Superior temporal gyrus (tissue), 1 donor: ENCODE measurements around the gene BMP4.

Experiments
- DNase-seq: peaks from one replicate; pipeline ENCODE4 v3.0.0-alpha.2; 2016; ENCODE audit errors: extremely low spot score

The BMP4 gene

DNA sequence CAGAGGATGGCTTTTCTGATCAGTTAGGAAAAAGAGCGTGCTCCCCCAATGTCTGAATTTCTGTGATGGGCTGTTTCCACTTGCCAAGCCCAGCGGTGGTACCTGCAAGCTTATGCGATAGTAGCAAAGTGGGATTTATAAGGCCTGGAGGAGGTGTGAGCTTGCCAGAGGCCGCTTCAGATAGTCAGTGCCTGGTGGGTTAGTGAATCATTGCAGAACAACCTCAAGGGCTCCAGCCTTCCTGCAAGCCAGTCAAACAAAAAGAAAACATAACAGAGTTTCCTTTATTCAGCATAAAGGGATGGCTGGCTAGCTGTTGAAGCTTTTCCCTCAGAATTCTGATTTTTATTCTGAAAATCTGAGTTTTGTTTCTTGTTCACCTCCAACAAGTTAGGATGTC is 7.6 kb upstream of the BMP4 start:
- no peak for DNase-seq

DNA sequence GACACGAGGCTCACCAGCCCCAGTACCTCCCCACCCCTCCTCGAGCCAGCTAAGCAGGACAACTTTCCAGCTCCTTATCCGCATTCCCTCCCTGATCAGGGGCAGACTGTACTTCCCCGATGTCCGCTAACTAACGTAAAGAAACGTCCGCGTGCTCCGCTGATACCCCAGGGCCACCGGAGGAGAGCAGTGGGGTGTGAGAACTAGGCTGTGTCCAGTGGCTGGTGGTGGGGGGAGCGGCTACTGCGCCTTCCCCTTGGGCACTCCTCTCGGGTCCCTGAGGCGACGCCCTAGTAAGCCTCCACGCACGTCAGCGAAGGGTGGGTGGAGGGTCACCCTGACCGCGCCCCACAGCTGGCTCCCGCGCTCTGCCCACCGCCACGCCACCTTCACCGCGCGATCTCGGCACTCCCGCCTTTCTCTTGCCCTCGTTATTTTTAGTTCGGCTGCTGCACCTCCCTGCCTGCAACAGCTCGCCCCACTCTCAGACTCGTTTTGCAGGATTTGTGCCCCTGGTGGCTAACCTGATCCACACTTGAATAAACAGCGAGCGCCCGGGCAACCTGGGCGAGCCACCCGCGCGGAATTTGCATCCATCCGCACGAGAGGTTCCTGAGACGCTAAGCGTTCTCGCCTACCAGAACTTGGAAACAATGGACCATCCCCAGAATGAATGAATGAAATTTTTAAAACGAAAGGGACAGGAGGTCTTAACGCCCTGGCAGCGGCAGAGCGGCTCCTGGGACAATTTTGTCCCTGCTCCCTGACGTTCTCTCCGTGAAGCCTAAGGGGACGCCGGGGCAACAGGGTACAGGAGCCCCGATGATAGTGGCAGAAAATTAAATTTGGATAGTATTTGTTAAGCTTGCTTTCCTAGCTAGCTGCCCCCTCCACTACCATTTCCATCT is 6.9 kb upstream of the BMP4 start:
- no peak for DNase-seq

DNA sequence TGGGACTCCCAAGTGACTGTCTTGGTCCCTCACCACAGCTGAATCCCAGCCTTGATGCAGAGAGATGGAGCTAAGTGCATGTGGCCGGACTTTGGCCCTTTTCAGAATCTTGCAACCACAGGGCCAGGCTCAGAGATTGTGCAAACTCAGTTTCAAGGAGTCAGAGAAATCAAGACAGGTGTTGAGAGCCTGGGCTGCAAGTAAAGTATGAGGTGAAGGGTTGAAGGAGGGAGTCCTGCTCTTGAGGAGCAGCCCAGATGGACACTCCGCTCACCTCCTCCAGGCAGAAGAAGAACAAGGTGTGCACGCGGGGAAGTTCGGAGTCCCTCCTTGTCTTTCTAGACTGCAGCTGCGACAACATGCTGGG is 6.3 kb upstream of the BMP4 start:
- DNase-seq: no peak

DNA sequence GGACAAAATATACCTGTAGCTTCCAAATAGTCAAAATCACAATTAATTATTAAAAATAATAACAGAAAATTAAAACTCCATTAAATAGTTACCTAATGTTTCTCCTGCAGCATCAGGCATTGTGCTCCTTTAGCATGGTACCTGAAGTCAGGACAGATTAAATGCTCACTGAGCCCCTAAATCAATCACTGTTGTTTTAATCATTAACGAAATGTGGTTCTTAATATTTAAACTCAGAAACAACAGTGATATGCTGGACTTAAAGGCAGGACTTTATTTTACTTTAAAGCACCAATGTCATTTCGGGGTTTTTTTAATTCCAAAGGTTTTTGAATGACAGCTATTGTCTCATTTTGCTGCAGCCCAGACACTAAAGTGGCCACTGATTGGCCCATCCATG is 2.0 kb upstream of the BMP4 start:
- no peak for DNase-seq

DNA sequence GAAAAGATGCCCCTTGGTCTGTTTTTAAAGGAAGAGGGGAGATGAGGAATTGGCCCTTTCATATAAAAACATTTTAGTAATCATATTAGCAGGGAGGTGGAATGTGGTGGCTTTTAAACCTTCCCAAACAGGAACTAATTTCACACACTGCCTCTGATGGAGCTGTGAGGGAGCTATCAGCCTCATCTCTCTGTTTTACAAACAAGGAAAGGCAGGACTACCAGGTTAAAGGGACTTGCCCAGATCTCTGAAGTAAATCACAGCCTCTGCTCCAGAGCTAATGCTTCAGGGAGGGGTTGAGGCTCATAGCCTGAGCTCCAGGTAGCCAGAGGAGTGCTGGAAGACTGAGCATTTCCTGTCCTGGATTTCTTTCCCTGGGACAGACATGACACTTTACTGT is 1.1 kb upstream of the BMP4 start:
- no peak for DNase-seq

DNA sequence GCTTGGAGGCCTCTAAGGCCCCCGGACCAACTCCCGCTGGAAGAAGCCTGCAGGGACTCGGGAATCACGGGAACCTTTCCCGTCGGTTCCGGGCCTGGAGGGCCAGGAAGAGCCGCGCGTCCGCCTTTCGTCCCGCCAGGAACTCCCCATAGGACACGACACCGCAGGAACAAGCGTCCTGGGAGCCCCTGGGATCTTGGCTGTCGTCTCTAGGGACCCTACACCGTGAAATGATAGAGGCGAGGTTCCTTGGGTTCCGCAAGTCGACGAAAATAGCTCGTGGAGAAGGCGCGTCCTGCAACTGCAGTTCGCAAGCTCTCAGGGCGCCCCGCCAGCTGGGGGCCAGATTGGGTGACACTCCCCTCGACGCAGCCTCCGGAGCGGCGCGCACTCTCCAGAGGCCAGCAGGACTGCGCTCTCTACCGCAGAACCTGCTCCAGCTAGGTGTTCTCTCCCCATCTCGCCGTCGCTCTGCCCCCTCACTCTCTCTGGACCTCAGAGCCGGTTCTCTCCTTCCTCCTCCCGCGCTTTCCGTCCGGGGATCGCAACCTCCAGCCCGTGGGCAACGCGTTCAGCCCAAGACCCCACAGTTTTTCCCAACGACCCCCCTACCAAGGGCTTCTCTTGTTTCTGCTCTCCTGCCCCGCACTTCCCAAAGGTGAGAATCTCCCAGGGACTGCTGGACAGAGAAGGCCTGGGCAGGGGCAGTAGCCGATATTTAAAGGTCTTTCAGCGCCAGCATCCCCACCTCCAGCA is 776 bp downstream of the BMP4 start:
- no peak for DNase-seq

DNA sequence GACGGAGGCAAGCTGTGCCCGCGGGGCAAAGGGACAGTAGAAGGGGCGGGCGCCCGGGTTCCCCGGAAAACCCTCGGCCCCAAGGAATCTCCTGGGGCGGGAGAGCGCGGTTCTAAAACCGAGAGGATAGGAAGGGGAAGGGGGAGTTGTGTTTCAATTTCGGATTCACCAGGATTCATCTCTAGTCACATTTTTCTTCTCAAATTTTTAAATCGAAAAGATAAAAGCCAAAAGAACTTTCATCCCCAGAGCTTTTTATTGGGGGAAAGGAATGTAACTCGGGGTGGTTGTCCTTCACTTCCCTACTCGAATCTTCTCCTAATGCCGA is 1.4 kb downstream of the BMP4 start:
- DNase-seq: no peak

DNA sequence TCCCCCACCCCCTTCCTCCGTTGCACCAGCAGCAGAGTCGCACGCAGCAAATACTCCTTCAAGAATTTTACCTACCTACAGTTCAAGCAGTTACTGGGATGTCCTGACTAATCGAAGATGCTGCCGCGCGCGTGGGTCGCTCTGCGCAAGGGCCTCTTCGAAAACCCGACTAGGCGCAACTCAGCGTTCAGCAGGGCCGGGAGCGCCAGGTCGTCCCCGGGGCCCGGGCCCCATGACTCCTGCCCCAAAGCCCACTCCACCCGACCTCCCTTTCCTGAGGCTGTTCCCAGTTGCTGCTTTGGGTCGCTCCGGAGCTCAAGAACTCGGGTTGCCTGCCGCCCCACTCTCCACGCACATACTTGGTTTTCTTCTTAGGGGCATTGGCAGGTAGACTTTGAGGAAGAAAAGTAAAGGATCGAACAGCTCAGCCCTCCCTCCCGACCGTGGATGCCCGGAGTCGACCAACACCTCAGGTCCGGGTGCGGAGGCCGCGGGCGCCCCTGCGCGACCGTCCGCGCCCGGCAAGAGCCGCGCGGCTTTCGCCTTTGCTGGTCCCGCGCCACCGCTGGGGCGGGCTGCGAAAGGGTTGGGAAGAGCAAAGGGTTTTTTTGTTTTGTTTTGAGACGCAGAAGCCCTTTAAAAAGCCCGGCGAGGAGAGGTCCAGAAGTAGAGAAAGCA is 1.9 kb downstream of the BMP4 start:
- no peak for DNase-seq

DNA sequence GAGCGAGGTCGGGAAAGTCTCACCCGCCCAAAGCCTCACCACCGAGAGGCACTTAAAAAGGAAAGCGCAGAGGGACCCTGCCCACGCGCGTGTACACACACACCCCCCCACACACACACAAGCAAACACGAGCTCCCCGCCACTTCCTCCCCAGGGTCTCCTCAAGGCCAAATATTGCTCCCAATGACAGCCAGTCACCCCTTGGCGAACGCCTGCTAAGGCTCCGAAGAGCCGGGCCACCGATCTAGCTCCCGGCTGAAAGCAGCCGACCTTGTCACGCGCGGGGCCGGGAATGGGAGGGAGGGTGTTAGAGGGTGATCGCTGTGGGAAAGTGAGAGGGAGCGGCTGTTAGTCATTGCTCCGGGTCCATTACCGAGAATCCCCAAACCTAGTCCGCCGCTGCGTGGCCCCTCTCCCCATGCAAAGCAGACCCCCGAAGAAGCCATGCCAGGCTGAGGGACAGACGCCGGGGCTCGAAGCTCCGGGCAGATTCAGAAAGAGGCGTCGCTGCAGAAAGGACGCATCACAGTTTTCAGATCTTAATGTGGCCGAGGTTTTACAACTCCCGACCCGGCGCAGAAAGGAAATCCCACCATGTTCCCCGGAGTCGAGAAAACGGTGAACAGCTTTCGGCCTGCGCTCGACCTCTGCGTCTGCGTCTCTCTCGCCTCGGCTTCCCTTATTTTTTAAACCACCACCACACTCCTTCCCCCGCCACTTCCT is 2.6 kb downstream of the BMP4 start:
- DNase-seq: no peak

DNA sequence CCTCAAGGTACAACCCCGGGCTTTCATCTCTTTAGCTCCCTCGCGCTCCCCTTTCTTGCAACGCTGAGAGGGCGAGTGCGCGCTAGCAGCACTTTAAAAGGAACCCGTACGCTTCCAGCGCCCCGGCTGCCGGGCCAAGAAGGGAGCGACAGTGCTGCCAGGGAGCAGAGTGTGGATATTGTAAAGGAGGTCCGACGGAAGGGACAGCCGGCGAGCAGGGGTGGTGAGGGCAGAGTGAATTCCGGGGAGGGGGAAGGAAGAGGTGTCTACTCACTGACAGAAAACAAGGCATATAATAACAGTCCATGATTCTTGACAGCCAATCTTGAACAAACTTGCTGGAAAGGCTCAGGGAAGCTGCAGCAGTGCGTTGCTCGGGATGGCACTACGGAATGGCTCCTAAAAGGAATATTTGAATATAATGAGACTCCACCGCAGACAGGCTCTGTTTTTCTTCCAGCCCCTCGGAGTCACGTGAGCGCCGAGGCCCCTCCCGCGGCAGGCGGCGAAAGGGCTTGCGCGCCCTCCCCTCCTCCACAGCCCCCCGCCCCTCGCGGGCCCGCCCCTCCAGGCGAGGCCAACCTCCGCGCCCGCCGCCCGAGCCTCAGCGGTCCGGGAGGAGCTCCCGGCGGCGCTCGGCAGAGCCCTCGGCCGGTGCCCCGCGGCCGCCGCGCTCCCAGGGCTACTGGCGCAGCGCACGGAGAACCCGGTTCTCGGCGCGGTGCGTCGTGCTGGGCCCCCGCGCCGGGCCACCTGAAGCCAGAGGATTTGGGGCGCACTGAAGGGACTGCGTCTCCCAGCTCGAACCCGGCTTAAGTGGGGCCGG is 3.4 kb downstream of the BMP4 start:
- DNase-seq: peak; percentile 63

DNA sequence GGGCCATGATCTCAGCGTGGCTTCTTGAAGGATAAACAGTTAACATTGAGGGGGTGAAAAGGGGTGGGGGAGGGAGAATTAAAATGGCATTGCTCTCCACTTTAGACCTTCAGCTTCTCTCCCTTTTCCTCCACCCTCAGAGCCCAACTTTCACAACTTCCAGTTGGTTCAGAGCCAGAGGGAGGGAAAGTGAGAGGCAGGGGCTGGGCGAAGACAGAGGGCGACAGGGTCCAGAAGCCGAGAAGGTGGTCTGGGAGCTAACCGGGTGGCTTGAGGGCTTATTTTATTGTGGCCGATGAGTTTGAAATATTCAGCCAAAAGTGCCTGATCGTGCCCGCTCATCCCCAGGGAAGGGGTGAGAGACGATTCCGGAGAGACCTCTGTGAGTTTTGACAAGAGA is 4.1 kb downstream of the BMP4 start:
- no peak for DNase-seq

DNA sequence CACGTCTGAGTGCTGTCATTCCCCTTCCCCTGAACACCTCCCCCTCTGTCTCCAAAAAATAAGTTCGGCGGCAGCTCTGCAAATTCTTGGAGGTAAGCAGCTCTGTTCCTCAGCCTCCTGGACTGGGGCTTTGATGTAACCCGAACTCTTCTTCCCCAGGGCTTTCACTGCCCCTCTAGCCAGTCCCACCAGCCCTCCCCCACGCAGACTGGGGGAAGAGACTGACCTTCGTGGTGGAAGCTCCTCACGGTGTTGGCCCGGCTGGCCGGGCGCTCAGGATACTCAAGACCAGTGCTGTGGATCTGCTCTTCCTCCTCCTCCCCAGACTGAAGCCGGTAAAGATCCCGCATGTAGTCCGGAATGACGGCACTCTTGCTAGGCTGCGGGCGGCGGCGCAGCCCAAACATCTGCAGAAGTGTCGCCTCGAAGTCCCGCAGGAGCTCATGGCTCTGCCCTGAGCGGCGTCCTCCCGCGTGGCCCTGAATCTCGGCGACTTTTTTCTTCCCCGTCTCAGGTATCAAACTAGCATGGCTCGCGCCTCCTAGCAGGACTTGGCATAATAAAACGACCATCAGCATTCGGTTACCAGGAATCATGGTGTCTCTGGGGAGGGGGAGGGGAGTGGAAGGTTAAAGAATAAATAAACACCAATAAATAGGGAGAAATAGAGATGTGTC is 4.9 kb downstream of the BMP4 start:
- DNase-seq: no peak

DNA sequence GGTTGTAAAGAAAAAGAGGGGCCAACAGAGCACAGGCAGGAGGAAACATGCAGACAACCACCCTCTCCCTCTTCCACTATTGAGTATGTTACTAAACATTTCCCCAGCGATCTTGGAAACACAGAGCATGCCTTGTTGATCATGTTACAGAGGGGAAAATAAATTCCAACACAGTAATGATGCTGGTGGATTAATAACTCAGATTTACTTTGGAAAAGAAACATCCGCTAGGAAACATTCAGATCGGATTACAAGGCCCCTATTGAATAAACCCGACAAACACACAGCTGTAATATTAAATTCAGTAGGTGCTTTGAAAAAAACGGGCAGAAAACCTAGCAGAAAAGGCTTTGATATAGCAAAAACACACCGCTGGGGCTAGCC is 5.4 kb downstream of the BMP4 start:
- DNase-seq: no peak

DNA sequence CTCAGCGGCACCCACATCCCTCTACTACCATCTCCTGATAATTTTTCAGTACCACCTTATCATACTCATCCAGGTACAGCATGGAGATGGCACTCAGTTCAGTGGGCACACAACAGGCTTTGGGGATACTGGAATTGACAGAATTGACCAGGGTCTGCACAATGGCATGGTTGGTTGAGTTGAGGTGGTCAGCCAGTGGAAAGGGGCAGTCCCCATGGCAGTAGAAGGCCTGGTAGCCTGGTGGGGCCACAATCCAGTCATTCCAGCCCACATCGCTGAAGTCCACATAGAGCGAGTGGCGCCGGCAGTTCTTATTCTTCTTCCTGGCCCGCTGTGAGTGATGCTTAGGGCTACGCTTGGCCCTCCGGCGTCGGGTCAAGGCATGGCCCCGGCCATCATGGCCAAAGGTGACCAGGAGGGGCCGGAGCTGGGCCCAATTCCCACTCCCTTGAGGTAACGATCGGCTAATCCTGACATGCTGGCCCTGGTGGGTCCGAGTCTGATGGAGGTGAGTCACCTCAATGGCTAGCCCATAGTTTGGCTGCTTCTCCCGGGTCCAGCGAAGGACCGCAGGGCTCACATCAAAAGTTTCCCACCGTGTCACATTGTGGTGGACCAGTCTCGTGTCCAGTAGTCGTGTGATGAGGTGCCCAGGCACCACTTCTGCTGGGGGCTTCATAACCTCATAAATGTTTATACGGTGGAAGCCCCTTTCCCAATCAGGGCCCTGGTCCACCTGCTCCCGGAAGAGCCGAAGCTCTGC is 6.4 kb downstream of the BMP4 start:
- no peak for DNase-seq

DNA sequence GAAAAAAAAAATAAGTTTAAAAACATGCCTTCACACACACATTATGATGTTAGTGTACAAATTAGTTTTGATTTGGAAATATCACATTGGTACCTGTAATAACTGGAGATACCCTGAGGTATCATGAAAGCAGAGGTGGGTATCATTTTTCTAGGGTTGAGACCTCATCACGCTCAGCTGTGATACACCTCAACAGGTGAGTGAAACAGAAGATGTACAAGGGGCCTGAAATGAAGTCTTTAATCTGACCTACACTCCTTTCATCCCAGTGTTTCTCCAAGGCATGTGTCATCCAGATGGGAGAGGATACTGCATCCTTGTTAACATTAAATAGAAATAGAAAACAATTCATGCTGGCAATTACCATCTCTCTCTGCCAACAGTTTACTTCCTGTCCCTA is 7.4 kb downstream of the BMP4 start:
- no peak for DNase-seq

DNA sequence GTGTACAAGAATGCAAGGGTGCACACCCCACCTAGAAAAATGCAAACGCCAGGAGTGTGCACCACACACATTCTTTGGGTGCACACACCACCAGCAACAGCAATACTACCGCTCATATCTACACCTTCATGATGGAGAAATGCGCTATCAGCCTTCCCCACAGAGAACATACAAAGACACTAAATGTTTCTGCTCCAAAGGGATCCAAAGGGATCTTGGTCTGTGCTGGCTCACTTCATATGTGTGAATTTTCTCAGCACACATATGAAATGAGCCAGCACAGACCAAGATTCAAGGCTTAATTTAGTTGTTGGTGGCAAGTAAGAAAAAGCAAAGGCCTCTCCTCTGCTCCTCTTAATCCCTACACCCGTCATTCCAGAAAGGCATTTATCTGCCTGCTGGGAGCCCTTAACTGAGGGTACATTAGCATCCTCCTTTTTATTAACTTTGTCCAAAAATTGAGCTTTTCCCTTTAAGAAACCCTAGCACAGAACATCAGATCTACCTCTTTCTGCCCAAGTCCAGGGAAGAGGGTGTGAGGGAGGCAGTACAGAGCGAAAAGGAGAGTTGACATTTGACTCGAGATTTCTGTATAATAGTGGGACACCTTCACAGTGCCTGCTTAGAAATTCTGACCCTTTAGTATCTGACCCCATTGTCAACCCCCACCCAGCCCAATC is 8.3 kb downstream of the BMP4 start:
- no peak for DNase-seq

DNA sequence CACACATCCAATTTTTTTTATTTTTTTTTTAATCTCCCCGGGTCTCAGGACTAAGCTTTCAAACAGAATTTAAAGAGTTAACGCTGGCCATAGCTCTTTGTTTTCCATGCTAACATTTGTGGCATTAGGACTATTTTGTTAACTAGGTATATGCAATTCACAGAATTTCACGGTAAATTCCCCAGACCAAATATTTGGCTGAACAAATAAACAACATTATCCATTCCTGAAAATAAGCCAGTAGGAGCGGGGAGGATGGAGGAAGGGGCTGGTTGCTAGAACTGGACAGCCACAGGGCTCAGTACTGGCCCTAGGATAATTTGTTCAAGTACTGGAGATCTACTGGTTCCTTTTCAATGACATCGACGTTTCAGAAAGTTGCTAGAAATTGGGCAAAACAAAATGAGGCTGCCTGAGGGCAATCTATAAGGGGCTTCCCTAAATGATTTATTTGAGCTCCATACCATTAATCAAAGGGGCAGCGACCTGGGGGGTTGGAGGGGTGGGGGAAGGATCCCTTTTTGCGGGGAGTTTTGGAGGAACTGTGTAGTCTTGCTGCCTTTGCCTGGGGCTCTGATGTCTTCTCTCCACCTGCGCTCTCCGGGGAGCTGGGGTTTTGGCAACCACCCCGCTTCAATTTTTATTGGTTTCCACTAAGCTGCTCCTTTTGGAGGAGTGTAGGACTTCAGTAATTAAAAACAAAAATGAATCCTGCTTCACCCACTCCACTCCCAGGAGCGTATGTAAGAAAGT is 9.0 kb downstream of the BMP4 start:
- no peak for DNase-seq

DNA sequence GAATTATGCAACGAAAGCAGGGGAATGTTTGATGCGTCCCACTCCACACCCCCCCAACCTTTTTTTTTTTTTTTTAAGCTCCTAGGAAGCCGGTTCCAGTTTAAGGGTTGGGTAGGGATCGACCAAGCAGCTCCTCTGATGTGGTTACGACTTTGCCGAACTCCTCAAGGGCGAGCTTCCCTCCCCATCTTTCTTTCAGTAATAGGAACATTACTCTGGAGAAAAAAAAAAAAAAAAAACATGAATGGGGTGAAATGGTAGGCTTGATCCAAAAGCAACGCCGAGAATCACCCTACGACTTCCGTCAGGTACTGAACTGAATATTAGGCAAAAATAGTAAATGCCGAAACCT is 9.6 kb downstream of the BMP4 start:
- DNase-seq: no peak
